BE2C (cell line): Measurements from ENCODE around the gene ANKS1A.

Source experiments
- DNase-seq: peaks from one replicate; pipeline ENCODE4 v3.0.0-alpha.2; 2020
- H3K27me3 ChIP-seq: fragments of 250-450 bp; sonication (Bioruptor Pico); 2 replicates; pipeline ENCODE4 v1.5.1; 2020; ENCODE audit warnings: mild to moderate bottlenecking
- H3K36me3 ChIP-seq: fragments of 250-450 bp; sonication (Bioruptor Pico); 2 replicates; pipeline ENCODE4 v1.5.1; 2020; ENCODE audit warnings: mild to moderate bottlenecking
- H3K4me1 ChIP-seq: fragments of 250-450 bp; sonication (Bioruptor Pico); 2 replicates; pipeline ENCODE4 v1.5.1; 2020
- H3K4me3 ChIP-seq: 2 replicates; pipeline ENCODE4 v1.5.1; 2011; ENCODE audit warnings: low read depth, low read length
- H3K9me3 ChIP-seq: fragments of 250-450 bp; sonication (Bioruptor Pico); 2 replicates; pipeline ENCODE4 v1.5.1; 2020
- CTCF ChIP-seq: IDR thresholded peaks from 2 replicates; pipeline ENCODE4 v1.5.1; 2012; ENCODE audit warnings: mild to moderate bottlenecking, low read depth, low read length

Gene ANKS1A

GRCh38 chr6:35026434-35027222, 137.6 kb downstream of the ANKS1A start:
- Histone ChIP-seq H3K27me3 (no peaks in the 10 kb centered on the region), H3K4me1 (peaks cover 4% of the 10 kb centered on the region), H3K9me3 (no peaks in the 10 kb centered on the region), H3K36me3 (no peaks in the 10 kb centered on the region), H3K4me3 (no peak overlapping the region)
- no peak for DNase-seq
- TF ChIP-seq CTCF, result no peak

GRCh38 chr6:35027807-35028206, 138.8 kb downstream of the ANKS1A start:
- Histone ChIP-seq H3K9me3 (no peaks in the 10 kb centered on the region), H3K4me1 (peaks cover 4% of the 10 kb centered on the region), H3K4me3 (no peak overlapping the region), H3K27me3 (no peaks in the 10 kb centered on the region), H3K36me3 (no peaks in the 10 kb centered on the region)
- no peak for TF ChIP-seq CTCF
- no peak for DNase-seq

GRCh38 chr6:35028781-35029769, 140.0 kb downstream of the ANKS1A start:
- no peak for DNase-seq
- Histone ChIP-seq H3K4me1 (peaks cover 3% of the 10 kb centered on the region), H3K36me3 (no peaks in the 10 kb centered on the region), H3K9me3 (no peaks in the 10 kb centered on the region), H3K27me3 (no peaks in the 10 kb centered on the region), H3K4me3 (no peak overlapping the region)
- TF ChIP-seq CTCF, result no peak

- Histone ChIP-seq H3K9me3 (no peaks in the 10 kb centered on the region), H3K36me3 (no peaks in the 10 kb centered on the region), H3K4me3 (no peak overlapping the region), H3K4me1 (no peaks in the 10 kb centered on the region), H3K27me3 (no peaks in the 10 kb centered on the region)
- DNase-seq, result no peak
- no peak for TF ChIP-seq CTCF
Measured at GRCh38 chr6:35030099-35030498, 141.0 kb downstream of the ANKS1A start.

- TF ChIP-seq CTCF, result no peak
- no peak overlapping the region for H3K4me3 ChIP-seq
- H3K9me3 ChIP-seq, result no peaks in the 10 kb centered on the region
- H3K4me1 ChIP-seq, result no peaks in the 10 kb centered on the region
- no peaks in the 10 kb centered on the region for H3K36me3 ChIP-seq
- no peak for DNase-seq
- no peaks in the 10 kb centered on the region for H3K27me3 ChIP-seq
Measured at GRCh38 chr6:35031611-35032529, 142.8 kb downstream of the ANKS1A start.
